Measurements from ENCODE around the gene COMTD1.

The COMTD1 gene

DNA sequence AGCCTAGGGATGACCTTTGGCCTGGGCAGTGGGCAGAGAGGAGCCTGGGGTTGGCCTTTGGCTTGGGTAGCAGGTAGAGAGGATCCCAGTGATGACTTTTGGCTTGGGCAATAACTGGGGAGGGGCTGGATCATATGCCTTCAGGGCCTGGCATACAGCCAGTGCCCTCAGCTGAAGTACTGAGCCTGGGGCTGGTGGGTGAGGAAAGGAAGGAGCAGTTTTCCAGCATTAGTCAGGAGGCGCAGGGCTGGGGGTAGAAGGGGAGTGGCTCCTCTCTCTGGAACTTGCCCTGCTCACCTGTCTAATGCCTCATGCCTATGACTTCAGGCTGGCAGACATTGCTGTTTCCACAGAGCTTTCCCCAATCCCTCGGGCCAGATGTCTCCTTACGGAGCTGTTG lies 15.2 kb upstream of the COMTD1 start:
- TF ChIP-seq ZBTB21 (tag by site-specific recombination; IDR thresholded peaks at IDR 0.05) (no peak), ZBTB44 (tag by site-specific recombination; IDR thresholded peaks at IDR 0.05) (no peak), ZFP41 (tag by site-specific recombination; IDR thresholded peaks at IDR 0.05; ENCODE audit: borderline replicate concordance) (no peak), ZBTB20 (tag by site-specific recombination; IDR thresholded peaks at IDR 0.05) (no peak), ZNF341 (tag by site-specific recombination; IDR thresholded peaks at IDR 0.05; ENCODE audit: low read depth) (no peak), ZNF311 (tag by site-specific recombination; IDR thresholded peaks at IDR 0.05; ENCODE audit: borderline replicate concordance) (no peak), ZNF23 (tag by site-specific recombination; IDR thresholded peaks at IDR 0.05; ENCODE audit: borderline replicate concordance) (no peak), MEIS1 (CRISPR knock-in tag; IDR thresholded peaks at IDR 0.05; ENCODE audit: borderline replicate concordance) (no peak), ZNF391 (tag by site-specific recombination; IDR thresholded peaks at IDR 0.05; ENCODE audit: borderline replicate concordance, low read depth) (no peak), ZNF514 (tag by site-specific recombination; IDR thresholded peaks at IDR 0.05) (no peak)
- Histone ChIP-seq H3K36me3 (ENCODE audit: control insufficient read depth in 2 of 2, insufficient read depth in 1 of 2, low read length in 2 of 2) (no peaks in the 10 kb centered on the region), H3K27ac (ENCODE audit: extremely low read depth, low read depth, low read length) (no peak overlapping the region), H3K4me3 (ENCODE audit: low read depth, low read length) (no peak overlapping the region), H3K9me3 (ENCODE audit: control insufficient read depth, insufficient read depth, low read depth, low read length) (no peaks in the 10 kb centered on the region), H3K4me1 (ENCODE audit: control insufficient read depth, insufficient read depth, low read length) (no peaks in the 10 kb centered on the region)
- ChIA-PET POLR2A (no interaction called here), CTCF (interaction anchor here (1.0 to 1.6 kb wide), 2 partner anchors 10 to 144 kb away, joined by 3 read pairs; no protein-coding TSS in a partner anchor)

- ChIA-PET CTCF (interaction anchor here (1.0 kb wide), 1 partner anchor 12 kb away, joined by 4 read pairs; the partner anchor contains the start of gene COMTD1), POLR2A (no interaction called here)
- TF ChIP-seq TCF7L2 (IDR thresholded peaks at IDR 0.05; ENCODE audit: borderline replicate concordance, low read depth, low read length), result no peak
- TF ChIP-seq, protein P1, sequence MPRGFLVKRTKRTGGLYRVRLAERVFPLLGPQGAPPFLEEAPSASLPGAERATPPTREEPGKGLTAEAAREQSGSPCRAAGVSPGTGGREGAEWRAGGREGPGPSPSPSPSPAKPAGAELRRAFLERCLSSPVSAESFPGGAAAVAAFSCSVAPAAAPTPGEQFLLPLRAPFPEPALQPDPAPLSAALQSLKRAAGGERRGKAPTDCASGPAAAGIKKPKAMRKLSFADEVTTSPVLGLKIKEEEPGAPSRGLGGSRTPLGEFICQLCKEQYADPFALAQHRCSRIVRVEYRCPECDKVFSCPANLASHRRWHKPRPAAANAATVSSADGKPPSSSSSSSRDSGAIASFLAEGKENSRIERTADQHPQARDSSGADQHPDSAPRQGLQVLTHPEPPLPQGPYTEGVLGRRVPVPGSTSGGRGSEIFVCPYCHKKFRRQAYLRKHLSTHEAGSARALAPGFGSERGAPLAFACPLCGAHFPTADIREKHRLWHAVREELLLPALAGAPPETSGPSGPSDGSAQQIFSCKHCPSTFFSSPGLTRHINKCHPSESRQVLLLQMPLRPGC (tag by site-specific recombination; IDR thresholded peaks at IDR 0.05), result no peak
- TF ChIP-seq ZNF785 (tag by site-specific recombination; IDR thresholded peaks at IDR 0.05), result no peak
- TF ChIP-seq ZNF423 (tag by site-specific recombination; IDR thresholded peaks at IDR 0.05), result no peak
- TF ChIP-seq ZNF10 (tag by site-specific recombination; IDR thresholded peaks at IDR 0.05), result no peak
- no peak for TF ChIP-seq ZNF394 (tag by site-specific recombination; IDR thresholded peaks at IDR 0.05; ENCODE audit: borderline replicate concordance)
- no peak for TF ChIP-seq RBAK (tag by site-specific recombination; IDR thresholded peaks at IDR 0.05)
- TF ChIP-seq ZNF768 (tag by site-specific recombination; IDR thresholded peaks at IDR 0.05), result no peak
- TF ChIP-seq ZNF529 (tag by site-specific recombination; IDR thresholded peaks at IDR 0.05; ENCODE audit: insufficient replicate concordance), result no peak
- no peak for TF ChIP-seq HOXA7 (CRISPR knock-in tag; IDR thresholded peaks at IDR 0.05; ENCODE audit: borderline replicate concordance)
- no peak for TF ChIP-seq ZNF354C (tag by site-specific recombination; IDR thresholded peaks at IDR 0.05; ENCODE audit: borderline replicate concordance, low read depth)
- no peak for TF ChIP-seq ZNF610 (tag by site-specific recombination; IDR thresholded peaks at IDR 0.05; ENCODE audit: borderline replicate concordance)
- no peak for TF ChIP-seq ZNF501 (tag by site-specific recombination; IDR thresholded peaks at IDR 0.05)
- TF ChIP-seq, protein P2, sequence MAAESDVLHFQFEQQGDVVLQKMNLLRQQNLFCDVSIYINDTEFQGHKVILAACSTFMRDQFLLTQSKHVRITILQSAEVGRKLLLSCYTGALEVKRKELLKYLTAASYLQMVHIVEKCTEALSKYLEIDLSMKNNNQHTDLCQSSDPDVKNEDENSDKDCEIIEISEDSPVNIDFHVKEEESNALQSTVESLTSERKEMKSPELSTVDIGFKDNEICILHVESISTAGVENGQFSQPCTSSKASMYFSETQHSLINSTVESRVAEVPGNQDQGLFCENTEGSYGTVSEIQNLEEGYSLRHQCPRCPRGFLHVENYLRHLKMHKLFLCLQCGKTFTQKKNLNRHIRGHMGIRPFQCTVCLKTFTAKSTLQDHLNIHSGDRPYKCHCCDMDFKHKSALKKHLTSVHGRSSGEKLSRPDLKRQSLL (tag by site-specific recombination; IDR thresholded peaks at IDR 0.05), result no peak
- no peak for TF ChIP-seq ZNF510 (tag by site-specific recombination; IDR thresholded peaks at IDR 0.05; ENCODE audit: insufficient replicate concordance)
- TF ChIP-seq ZNF248 (tag by site-specific recombination; IDR thresholded peaks at IDR 0.05), result no peak
- TF ChIP-seq, protein P3, sequence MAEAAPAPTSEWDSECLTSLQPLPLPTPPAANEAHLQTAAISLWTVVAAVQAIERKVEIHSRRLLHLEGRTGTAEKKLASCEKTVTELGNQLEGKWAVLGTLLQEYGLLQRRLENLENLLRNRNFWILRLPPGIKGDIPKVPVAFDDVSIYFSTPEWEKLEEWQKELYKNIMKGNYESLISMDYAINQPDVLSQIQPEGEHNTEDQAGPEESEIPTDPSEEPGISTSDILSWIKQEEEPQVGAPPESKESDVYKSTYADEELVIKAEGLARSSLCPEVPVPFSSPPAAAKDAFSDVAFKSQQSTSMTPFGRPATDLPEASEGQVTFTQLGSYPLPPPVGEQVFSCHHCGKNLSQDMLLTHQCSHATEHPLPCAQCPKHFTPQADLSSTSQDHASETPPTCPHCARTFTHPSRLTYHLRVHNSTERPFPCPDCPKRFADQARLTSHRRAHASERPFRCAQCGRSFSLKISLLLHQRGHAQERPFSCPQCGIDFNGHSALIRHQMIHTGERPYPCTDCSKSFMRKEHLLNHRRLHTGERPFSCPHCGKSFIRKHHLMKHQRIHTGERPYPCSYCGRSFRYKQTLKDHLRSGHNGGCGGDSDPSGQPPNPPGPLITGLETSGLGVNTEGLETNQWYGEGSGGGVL (tag by site-specific recombination; IDR thresholded peaks at IDR 0.05), result no peak
- no peaks in the 10 kb centered on the region for H3K36me3 ChIP-seq (ENCODE audit: control insufficient read depth in 2 of 2, insufficient read depth in 1 of 2, low read length in 2 of 2)
- H3K27ac ChIP-seq (ENCODE audit: extremely low read depth, low read depth, low read length), result no peak overlapping the region
- H3K4me3 ChIP-seq (ENCODE audit: low read depth, low read length), result no peak overlapping the region
- no peaks in the 10 kb centered on the region for H3K4me1 ChIP-seq (ENCODE audit: control insufficient read depth, insufficient read depth, low read length)
- no peaks in the 10 kb centered on the region for H3K9me3 ChIP-seq (ENCODE audit: control insufficient read depth, insufficient read depth, low read depth, low read length)
These were observed 12.0 kb upstream of the COMTD1 start for GRCh38 chr10:75247797-75248196.

Measured in HEK293 (cell line).